Endothelial cell of umbilical vein (primary cell): Measurements from ENCODE around the gene TIPIN. TPM values are rescaled to one million over a fixed set of nuclear protein-coding genes. Genes with fewer than 3 reads are reported as not detected.

Experiments
- BruUV-seq: library from RNA; stranded (reverse); fragments of 400-500 nt; replicated peaks from 2 replicates; lab custom pipeline; 2021; lab: Mats Ljungman, UMichigan
- CTCF ChIA-PET: fragments of 300-600, 350-600 bp; sonication (Branson Sonifier 250); formaldehyde crosslinking; loops from one replicate; lab custom pipeline; 2021; ENCODE audit warnings: antibody characterized with exemption, inconsistent platforms; lab: Charles Lee
- POLR2A ChIA-PET: fragments of 300-600, 350-600 bp; sonication (Branson Sonifier 250); formaldehyde crosslinking; loops from one replicate; lab custom pipeline; 2021; ENCODE audit warnings: antibody characterized with exemption, inconsistent platforms; lab: Charles Lee
- DNase-seq: peaks from one replicate; pipeline ENCODE4 v3.0.0-alpha.2; 2011; ENCODE audit warnings: low read depth, low spot score
- FAIRE-seq: peaks from 2 replicates; lab custom pipeline; 2011; peaks lifted over from hg19 to GRCh38; lab: Jason Lieb, UNC
- H2AFZ ChIP-seq: 2 replicates; pipeline ENCODE4 v1.6.0; 2012; ENCODE audit warnings: low read depth, low read length, control low read depth, inconsistent platforms
- H3K27ac ChIP-seq: 2 replicates; pipeline ENCODE4 v1.5.1; 2011; ENCODE audit warnings: low read depth, mild to moderate bottlenecking, control low read depth, low read length, moderate library complexity; ENCODE audit not compliant: insufficient read depth
- H3K27me3 ChIP-seq, 2 experiments: 2 replicates each; pipeline versions ENCODE4 v1.6.0 to v1.6.1; 2011; ENCODE audit warnings: low read length in 2 of 2, mixed read lengths in 1 of 2; ENCODE audit not compliant: control insufficient read depth in 2 of 2, insufficient read depth in 2 of 2
- H3K36me3 ChIP-seq, 2 experiments: 2 replicates in 1 of 2; 3 replicates in 1 of 2; pipeline ENCODE4 v1.5.1; 2011; ENCODE audit warnings: low read length in 2 of 2, mild to moderate bottlenecking in 1 of 2, moderate library complexity in 1 of 2; ENCODE audit not compliant: control insufficient read depth in 2 of 2, insufficient read depth in 2 of 2; ENCODE audit errors: extremely low read depth in 1 of 2
- H3K4me1 ChIP-seq: 3 replicates; pipeline ENCODE4 v1.5.1; 2011; ENCODE audit warnings: mild to moderate bottlenecking, low read length; ENCODE audit not compliant: control insufficient read depth, insufficient read depth; ENCODE audit errors: extremely low read depth
- H3K4me2 ChIP-seq: 2 replicates; pipeline ENCODE4 v1.6.1; 2011; ENCODE audit warnings: low read length, control low read depth, mixed read lengths; ENCODE audit not compliant: insufficient read depth
- H3K4me3 ChIP-seq, 3 experiments: fragments of 200-600 bp in 1 of 3; sonication (generic), shearing (Covaris generic) in 1 of 3; replicated peaks in 1 of 3; 2 replicates each; pipeline ENCODE4 v1.5.1; 2011 to 2016; ENCODE audit warnings: control low read depth in 3 of 3, low read length in 3 of 3, mild to moderate bottlenecking in 2 of 3, inconsistent platforms in 1 of 3, low read depth in 1 of 3, moderate library complexity in 1 of 3; ENCODE audit not compliant: insufficient read depth in 1 of 3
- H3K79me2 ChIP-seq: 2 replicates; pipeline ENCODE4 v1.6.0; 2012; ENCODE audit warnings: low read length, inconsistent platforms; ENCODE audit not compliant: control insufficient read depth, insufficient read depth
- H3K9ac ChIP-seq: replicated peaks from 2 replicates; pipeline ENCODE3; 2011; ENCODE audit warnings: low read length, control low read depth; ENCODE audit not compliant: insufficient read depth; ENCODE audit errors: extremely low read depth
- H3K9me1 ChIP-seq: replicated peaks from 3 replicates; pipeline ENCODE4 v1.6.0; 2011; ENCODE audit warnings: mild to moderate bottlenecking, low read length; ENCODE audit not compliant: control insufficient read depth, insufficient read depth; ENCODE audit errors: extremely low read depth
- H3K9me3 ChIP-seq: replicated peaks from 2 replicates; pipeline ENCODE4 v1.5.1; 2012; ENCODE audit warnings: low read length, inconsistent platforms; ENCODE audit not compliant: control insufficient read depth, insufficient read depth
- H4K20me1 ChIP-seq: replicated peaks from 2 replicates; pipeline ENCODE3; 2011; ENCODE audit warnings: mild to moderate bottlenecking, low read length; ENCODE audit not compliant: control insufficient read depth, insufficient read depth; ENCODE audit errors: extremely low read depth
- EZH2 ChIP-seq: IDR thresholded peaks from 2 replicates; pipeline ENCODE4 v1.6.1; 2012; ENCODE audit warnings: borderline replicate concordance, low read depth, mild to moderate bottlenecking, moderate library complexity, low read length, inconsistent platforms; ENCODE audit not compliant: severe bottlenecking
- FOS ChIP-seq: IDR thresholded peaks from 2 replicates; pipeline ENCODE4 v1.6.1; 2011; ENCODE audit warnings: mild to moderate bottlenecking, low read length, moderate library complexity, borderline replicate concordance; ENCODE audit not compliant: insufficient read depth
- GATA2 ChIP-seq: IDR thresholded peaks from 2 replicates; pipeline ENCODE4 v1.7.0; 2011; ENCODE audit warnings: low read depth, mild to moderate bottlenecking, moderate library complexity, mixed read lengths, low read length; ENCODE audit not compliant: insufficient read length, insufficient read depth
- JUN ChIP-seq: IDR thresholded peaks from 2 replicates; pipeline ENCODE4 v1.6.1; 2011; ENCODE audit warnings: borderline replicate concordance, low read depth; ENCODE audit not compliant: insufficient read length, insufficient read depth
- MYC ChIP-seq: IDR thresholded peaks from one replicate; pipeline ENCODE4 v1.6.1; 2011; ENCODE audit warnings: mild to moderate bottlenecking, low read depth, low read length
- POLR2A ChIP-seq: IDR thresholded peaks from 2 replicates; pipeline ENCODE4 v1.6.1; 2012; ENCODE audit warnings: low read depth, mild to moderate bottlenecking, control low read depth, low read length
- POLR2AphosphoS5 ChIP-seq: IDR thresholded peaks from 2 replicates; pipeline ENCODE4 v1.6.1; 2012; ENCODE audit warnings: low read depth, mild to moderate bottlenecking, control low read depth, low read length, moderate library complexity; ENCODE audit not compliant: insufficient read depth
- dilution Hi-C: fragments of 300-500 bp; cut with MboI; formaldehyde crosslinking; loops from one replicate; pipeline ENCODE4 v1.15.0; 2019; ENCODE audit warnings: low sequenced_read_pairs; ENCODE audit not compliant: extremely low pct_ligation_motif_present
- intact Hi-C: fragments of 100-400 bp; cut with micrococcal nuclease; formaldehyde crosslinking; loops from one replicate; pipeline ENCODE4 v1.10.0; 2022
- polyA plus RNA-seq, 4 experiments: library from polyadenylated mRNA; depleted of rRNA in 3 of 4; stranded (reverse) in 3 of 4; unstranded in 1 of 4; fragments of >200 nt; gene quantifications; 2 replicates each; pipeline versions ENCODE4 v1.2.1 to v1.2.3, GENCODE V29; 2011 to 2012; ENCODE audit warnings: missing spikeins in 1 of 4
- total RNA-seq: library from RNA; stranded (reverse); gene quantifications from 2 replicates; pipeline ENCODE4 v1.2.3, GENCODE V29; 2021
- TF ChIP-seq, protein P1 (sequence below): IDR thresholded peaks from 2 replicates; pipeline ENCODE4 v1.6.1; 2011; ENCODE audit not compliant: insufficient read depth, insufficient read length
- TF ChIP-seq, protein P2 (sequence below), 2 donors: IDR thresholded peaks; 1 replicate in 1 of 2; 2 replicates in 1 of 2; pipeline ENCODE4 v1.5.1; 2011; ENCODE audit warnings: low read length in 2 of 2, mild to moderate bottlenecking in 2 of 2, moderate library complexity in 2 of 2, control low read depth in 1 of 2, inconsistent platforms in 1 of 2, low read depth in 1 of 2; ENCODE audit not compliant: insufficient read depth in 1 of 2; ENCODE audit errors: extremely low read depth in 1 of 2

TIPIN gene
- total and polyA plus RNA-seq, 2 donors (not counting 3 experiments of a cell fraction or from before 2014, with no cell fraction given) = 3.6 to 15.4 TPM

DNA sequence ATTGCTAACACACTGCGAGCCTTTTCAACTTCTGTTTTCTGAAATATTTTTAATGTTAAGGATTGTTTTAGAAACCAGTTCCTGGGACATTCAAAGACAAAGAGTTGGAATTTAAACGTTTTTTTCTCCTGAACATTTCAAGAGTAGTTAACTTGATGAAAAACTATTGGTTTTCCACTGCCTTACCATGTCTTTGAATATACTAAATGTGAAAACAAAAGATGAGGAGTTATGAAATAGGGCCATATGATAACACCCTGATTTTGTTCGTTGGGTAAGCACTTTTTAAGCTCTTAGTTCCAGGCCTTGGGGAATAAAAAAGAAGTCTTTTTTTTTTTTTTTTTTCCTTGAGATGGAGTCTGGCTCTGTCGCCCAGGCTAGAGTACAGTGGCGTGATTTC is 60.3 kb downstream of the TIPIN start:
- CTCF ChIA-PET = interaction anchor here (1.3 to 4.3 kb wide), 2 partner anchors 8 to 202 kb away, joined by 4 to 36 read pairs; partner anchors contain the start of gene SNAPC5
- POLR2A ChIA-PET = no interaction called here
- Histone ChIP-seq H3K79me2 (peaks cover 10% of the 10 kb centered on the region), H3K4me3 (no peak overlapping the region), H3K36me3 (no peaks in the 10 kb centered on the region), H3K4me1 (peaks cover 30% of the 10 kb centered on the region), H4K20me1 (no peaks in the 10 kb centered on the region), H3K4me2 (no peak overlapping the region), H2AFZ (no peak overlapping the region), H3K27ac (no peak overlapping the region), H3K9me1 (no peaks in the 10 kb centered on the region), H3K27me3 (no peaks in the 10 kb centered on the region), H3K9ac (no peak overlapping the region), H3K9me3 (no peaks in the 10 kb centered on the region)
- intact Hi-C loops = no loop called here
- TF ChIP-seq POLR2A = no peak
- no peak for TF ChIP-seq JUN
- TF ChIP-seq, protein P1, sequence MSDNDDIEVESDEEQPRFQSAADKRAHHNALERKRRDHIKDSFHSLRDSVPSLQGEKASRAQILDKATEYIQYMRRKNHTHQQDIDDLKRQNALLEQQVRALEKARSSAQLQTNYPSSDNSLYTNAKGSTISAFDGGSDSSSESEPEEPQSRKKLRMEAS = no peak
- TF ChIP-seq POLR2AphosphoS5 = no peak
- TF ChIP-seq, protein P2, sequence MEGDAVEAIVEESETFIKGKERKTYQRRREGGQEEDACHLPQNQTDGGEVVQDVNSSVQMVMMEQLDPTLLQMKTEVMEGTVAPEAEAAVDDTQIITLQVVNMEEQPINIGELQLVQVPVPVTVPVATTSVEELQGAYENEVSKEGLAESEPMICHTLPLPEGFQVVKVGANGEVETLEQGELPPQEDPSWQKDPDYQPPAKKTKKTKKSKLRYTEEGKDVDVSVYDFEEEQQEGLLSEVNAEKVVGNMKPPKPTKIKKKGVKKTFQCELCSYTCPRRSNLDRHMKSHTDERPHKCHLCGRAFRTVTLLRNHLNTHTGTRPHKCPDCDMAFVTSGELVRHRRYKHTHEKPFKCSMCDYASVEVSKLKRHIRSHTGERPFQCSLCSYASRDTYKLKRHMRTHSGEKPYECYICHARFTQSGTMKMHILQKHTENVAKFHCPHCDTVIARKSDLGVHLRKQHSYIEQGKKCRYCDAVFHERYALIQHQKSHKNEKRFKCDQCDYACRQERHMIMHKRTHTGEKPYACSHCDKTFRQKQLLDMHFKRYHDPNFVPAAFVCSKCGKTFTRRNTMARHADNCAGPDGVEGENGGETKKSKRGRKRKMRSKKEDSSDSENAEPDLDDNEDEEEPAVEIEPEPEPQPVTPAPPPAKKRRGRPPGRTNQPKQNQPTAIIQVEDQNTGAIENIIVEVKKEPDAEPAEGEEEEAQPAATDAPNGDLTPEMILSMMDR (IDR thresholded peaks at IDR 0.05; ENCODE audit: extremely low read depth in 1 of 2, insufficient read depth in 1 of 2, low read depth in 1 of 2, low read length in 2 of 2) = no peak
- no peak for TF ChIP-seq GATA2
- TF ChIP-seq EZH2 = no peak
- TF ChIP-seq MYC = no peak
- TF ChIP-seq FOS = no peak
- dilution Hi-C loops = no loop called here
- DNase-seq (no peak), FAIRE-seq (no peak)
- no TSS peak for BruUV-seq
